ENCODE data around the gene CTDSP2.

GRCh38 chr12:57813971-57814772 lies 32.4 kb downstream of the CTDSP2 start:
- TF ChIP-seq TCF7L2 (IDR thresholded peaks at IDR 0.05; ENCODE audit: borderline replicate concordance, extremely low read depth, insufficient read depth, insufficient read length) = no peak
- TF ChIP-seq EZH2 (IDR thresholded peaks at IDR 0.05) = no peak
- TF ChIP-seq POLR2AphosphoS5 (IDR thresholded peaks at IDR 0.05; ENCODE audit: low read depth, low read length) = no peak
- no peak for TF ChIP-seq ELF1 (IDR thresholded peaks at IDR 0.05; ENCODE audit: borderline replicate concordance, low read depth)
- TF ChIP-seq POLR2A (IDR thresholded peaks at IDR 0.05; ENCODE audit: borderline replicate concordance, extremely low read depth, insufficient read depth, insufficient read length) = no peak
- TF ChIP-seq ATF3 (IDR thresholded peaks at IDR 0.05) = no peak
- no peak for TF ChIP-seq CTCF (IDR thresholded peaks at IDR 0.05 in 2 of 3, conservative IDR thresholded peaks at IDR 0.05 in 1 of 3; ENCODE audit: borderline replicate concordance in 1 of 3, insufficient read depth in 1 of 3, low read depth in 2 of 3, low read length in 2 of 3)
- TF ChIP-seq EZH2phosphoT487 (IDR thresholded peaks at IDR 0.05; ENCODE audit: borderline replicate concordance) = no peak
- TF ChIP-seq SIN3A (IDR thresholded peaks at IDR 0.05; ENCODE audit: low read depth) = no peak
- TF ChIP-seq ZBTB33 (IDR thresholded peaks at IDR 0.05; ENCODE audit: extremely low read depth, insufficient replicate concordance, low read length) = no peak
- TF ChIP-seq JUND (IDR thresholded peaks at IDR 0.05) = no peak

All from HCT116 (cell line).